ENCODE data around the gene CD44.

- TF ChIP-seq, protein P1, sequence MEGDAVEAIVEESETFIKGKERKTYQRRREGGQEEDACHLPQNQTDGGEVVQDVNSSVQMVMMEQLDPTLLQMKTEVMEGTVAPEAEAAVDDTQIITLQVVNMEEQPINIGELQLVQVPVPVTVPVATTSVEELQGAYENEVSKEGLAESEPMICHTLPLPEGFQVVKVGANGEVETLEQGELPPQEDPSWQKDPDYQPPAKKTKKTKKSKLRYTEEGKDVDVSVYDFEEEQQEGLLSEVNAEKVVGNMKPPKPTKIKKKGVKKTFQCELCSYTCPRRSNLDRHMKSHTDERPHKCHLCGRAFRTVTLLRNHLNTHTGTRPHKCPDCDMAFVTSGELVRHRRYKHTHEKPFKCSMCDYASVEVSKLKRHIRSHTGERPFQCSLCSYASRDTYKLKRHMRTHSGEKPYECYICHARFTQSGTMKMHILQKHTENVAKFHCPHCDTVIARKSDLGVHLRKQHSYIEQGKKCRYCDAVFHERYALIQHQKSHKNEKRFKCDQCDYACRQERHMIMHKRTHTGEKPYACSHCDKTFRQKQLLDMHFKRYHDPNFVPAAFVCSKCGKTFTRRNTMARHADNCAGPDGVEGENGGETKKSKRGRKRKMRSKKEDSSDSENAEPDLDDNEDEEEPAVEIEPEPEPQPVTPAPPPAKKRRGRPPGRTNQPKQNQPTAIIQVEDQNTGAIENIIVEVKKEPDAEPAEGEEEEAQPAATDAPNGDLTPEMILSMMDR (IDR thresholded peaks at IDR 0.05): no peak
- TF ChIP-seq POLR2AphosphoS5 (IDR thresholded peaks at IDR 0.05): no peak
These were observed 120.6 kb downstream of the CD44 start for GRCh38 chr11:35259529-35259928.

Measured in gastroesophageal sphincter (tissue), 3 donors.